ENCODE data around the gene SCFD2.
"Not testable (repeated sequence)": the region's sequence is repeated elsewhere in the genome, so short reads cannot be mapped to it uniquely, and the experiment has no call there.

The SCFD2 gene

GRCh38 chr4:52995360-52996030, 370.4 kb downstream of the SCFD2 start:
- ChIA-PET POLR2A (ENCODE audit: low non-redundant PET) (no interaction called here), CTCF (no interaction called here)
- no peak overlapping the region for H3K27ac ChIP-seq
- DNase-seq (ENCODE audit: low spot score) = no peak
- TF ChIP-seq CTCF (conservative IDR thresholded peaks at IDR 0.05; ENCODE audit: low read depth) = no peak

- no peak overlapping the region for H3K27ac ChIP-seq
- DNase-seq (ENCODE audit: low spot score) = no peak
- ChIA-PET CTCF (interaction anchor here (0.7 kb wide), 1 partner anchor 12 kb away, joined by 3 read pairs; no protein-coding TSS in a partner anchor), POLR2A (ENCODE audit: low non-redundant PET) (no interaction called here)
- no peak for TF ChIP-seq CTCF (conservative IDR thresholded peaks at IDR 0.05; ENCODE audit: low read depth)
Measured at GRCh38 chr4:52994567-52994966, 371.3 kb downstream of the SCFD2 start.

- no peak overlapping the region for H3K27ac ChIP-seq
- ChIA-PET CTCF (no interaction called here), POLR2A (ENCODE audit: low non-redundant PET) (no interaction called here)
- no peak for TF ChIP-seq CTCF (conservative IDR thresholded peaks at IDR 0.05; ENCODE audit: low read depth)
- no peak for DNase-seq (ENCODE audit: low spot score)
Measured at GRCh38 chr4:52993771-52994170, 372.1 kb downstream of the SCFD2 start.

- DNase-seq (ENCODE audit: low spot score); POLR2A ChIA-PET (ENCODE audit: low non-redundant PET); H3K27ac ChIP-seq; CTCF ChIA-PET: not testable (repeated sequence)
Measured at GRCh38 chr4:52992551-52992950, 373.3 kb downstream of the SCFD2 start.

- no peak for DNase-seq (ENCODE audit: low spot score)
- TF ChIP-seq CTCF (conservative IDR thresholded peaks at IDR 0.05; ENCODE audit: low read depth) = no peak
- CTCF ChIA-PET = no interaction called here
- no peak overlapping the region for H3K27ac ChIP-seq
- POLR2A ChIA-PET (ENCODE audit: low non-redundant PET) = no interaction called here
Measured at GRCh38 chr4:52991472-52991871, 374.4 kb downstream of the SCFD2 start.

- DNase-seq (ENCODE audit: low spot score) = no peak
- TF ChIP-seq CTCF (conservative IDR thresholded peaks at IDR 0.05; ENCODE audit: low read depth) = no peak
- ChIA-PET POLR2A (ENCODE audit: low non-redundant PET) (no interaction called here), CTCF (interaction anchor here (0.5 kb wide), 1 partner anchor 1244 kb away, joined by 3 read pairs; no protein-coding TSS in a partner anchor)
- no peak overlapping the region for H3K27ac ChIP-seq
Measured at GRCh38 chr4:52990706-52991105, 375.2 kb downstream of the SCFD2 start.

GRCh38 chr4:52989865-52990264, 376.0 kb downstream of the SCFD2 start:
- no peak overlapping the region for H3K27ac ChIP-seq
- TF ChIP-seq CTCF (conservative IDR thresholded peaks at IDR 0.05; ENCODE audit: low read depth) = no peak
- DNase-seq (ENCODE audit: low spot score) = no peak
- ChIA-PET CTCF (no interaction called here), POLR2A (ENCODE audit: low non-redundant PET) (no interaction called here)

Data from RWPE1 (cell line).